Measurements from ENCODE around the gene UQCR10. TPM values are rescaled to one million over a fixed set of nuclear protein-coding genes. Genes with fewer than 3 reads are reported as not detected.

UQCR10 gene
- 185 TPM for total RNA-seq
- 100 to 1,000 TPM in 7 of 8 donors, 10 to 100 TPM in 1; 96.1 to 141 (median 126) TPM for polyA plus RNA-seq (ENCODE audit: insufficient read depth in 1 of 8, insufficient read length in 8 of 8, low replicate concordance in 1 of 8)
- long read RNA-seq, donor 1, transcript UQCR10-202 (2 exons, 584 nt): minor isoform, 10 of 111 reads
- long read RNA-seq, donor 1, transcript UQCR10-201 (2 exons, 916 nt): major isoform, 101 of 111 reads
- long read RNA-seq, donor 1, partial matches to known transcripts: 0 of 111 reads
- long read RNA-seq, donor 1, other reads (novel, unspliced or antisense): 0 of 111 reads
- long read RNA-seq, donor 2, transcript UQCR10-201 (2 exons, 916 nt): major isoform, 18 of 19 reads
- long read RNA-seq, donor 2, partial matches to known transcripts: 0 of 19 reads
- long read RNA-seq, donor 2, other reads (novel, unspliced or antisense): 0 of 19 reads
- long read RNA-seq, donor 3, transcript UQCR10-201 (2 exons, 916 nt): major isoform, 159 of 185 reads
- long read RNA-seq, donor 3, transcript UQCR10-202 (2 exons, 584 nt): minor isoform, 19 of 185 reads
- long read RNA-seq, donor 3, partial matches to known transcripts: 7 of 185 reads
- long read RNA-seq, donor 3, other reads (novel, unspliced or antisense): 0 of 185 reads
- long read RNA-seq, donor 4, transcript UQCR10-202 (2 exons, 584 nt): minor isoform, 13 of 173 reads
- long read RNA-seq, donor 4, transcript UQCR10-201 (2 exons, 916 nt): major isoform, 160 of 173 reads
- long read RNA-seq, donor 4, partial matches to known transcripts: 0 of 173 reads
- long read RNA-seq, donor 4, other reads (novel, unspliced or antisense): 0 of 173 reads
- long read RNA-seq, donor 5, transcript UQCR10-202 (2 exons, 584 nt): minor isoform, 62 of 418 reads
- long read RNA-seq, donor 5, transcript UQCR10-201 (2 exons, 916 nt): major isoform, 356 of 418 reads
- long read RNA-seq, donor 5, partial matches to known transcripts: 0 of 418 reads
- long read RNA-seq, donor 5, other reads (novel, unspliced or antisense): 0 of 418 reads
- long read RNA-seq, donor 6, transcript UQCR10-202 (2 exons, 584 nt): minor isoform, 44 of 445 reads
- long read RNA-seq, donor 6, transcript UQCR10-201 (2 exons, 916 nt): major isoform, 391 of 445 reads
- long read RNA-seq, donor 6, partial matches to known transcripts: 5 of 445 reads
- long read RNA-seq, donor 6, other reads (novel, unspliced or antisense): 5 of 445 reads
- long read RNA-seq, donor 7, transcript UQCR10-202 (2 exons, 584 nt): minor isoform, 33 of 285 reads
- long read RNA-seq, donor 7, transcript UQCR10-201 (2 exons, 916 nt): major isoform, 246 of 285 reads
- long read RNA-seq, donor 7, partial matches to known transcripts: 0 of 285 reads
- long read RNA-seq, donor 7, other reads (novel, unspliced or antisense): 6 of 285 reads
- long read RNA-seq, donor 8, transcript UQCR10-202 (2 exons, 584 nt): minor isoform, 20 of 214 reads
- long read RNA-seq, donor 8, transcript UQCR10-201 (2 exons, 916 nt): major isoform, 188 of 214 reads
- long read RNA-seq, donor 8, partial matches to known transcripts: 0 of 214 reads
- long read RNA-seq, donor 8, other reads (novel, unspliced or antisense): 6 of 214 reads
- long read RNA-seq, donor 9, transcript UQCR10-201 (2 exons, 916 nt): major isoform, 190 of 216 reads
- long read RNA-seq, donor 9, transcript UQCR10-202 (2 exons, 584 nt): minor isoform, 26 of 216 reads
- long read RNA-seq, donor 9, partial matches to known transcripts: 0 of 216 reads
- long read RNA-seq, donor 9, other reads (novel, unspliced or antisense): 0 of 216 reads
- long read RNA-seq, donor 10, transcript UQCR10-201 (2 exons, 916 nt): major isoform, 271 of 331 reads
- long read RNA-seq, donor 10, transcript UQCR10-202 (2 exons, 584 nt): minor isoform, 31 of 331 reads
- long read RNA-seq, donor 10, partial matches to known transcripts: 21 of 331 reads
- long read RNA-seq, donor 10, other reads (novel, unspliced or antisense): 8 of 331 reads
- long read RNA-seq, donor 11, transcript UQCR10-202 (2 exons, 584 nt): minor isoform, 26 of 254 reads
- long read RNA-seq, donor 11, transcript UQCR10-201 (2 exons, 916 nt): major isoform, 228 of 254 reads
- long read RNA-seq, donor 11, partial matches to known transcripts: 0 of 254 reads
- long read RNA-seq, donor 11, other reads (novel, unspliced or antisense): 0 of 254 reads

DNA sequence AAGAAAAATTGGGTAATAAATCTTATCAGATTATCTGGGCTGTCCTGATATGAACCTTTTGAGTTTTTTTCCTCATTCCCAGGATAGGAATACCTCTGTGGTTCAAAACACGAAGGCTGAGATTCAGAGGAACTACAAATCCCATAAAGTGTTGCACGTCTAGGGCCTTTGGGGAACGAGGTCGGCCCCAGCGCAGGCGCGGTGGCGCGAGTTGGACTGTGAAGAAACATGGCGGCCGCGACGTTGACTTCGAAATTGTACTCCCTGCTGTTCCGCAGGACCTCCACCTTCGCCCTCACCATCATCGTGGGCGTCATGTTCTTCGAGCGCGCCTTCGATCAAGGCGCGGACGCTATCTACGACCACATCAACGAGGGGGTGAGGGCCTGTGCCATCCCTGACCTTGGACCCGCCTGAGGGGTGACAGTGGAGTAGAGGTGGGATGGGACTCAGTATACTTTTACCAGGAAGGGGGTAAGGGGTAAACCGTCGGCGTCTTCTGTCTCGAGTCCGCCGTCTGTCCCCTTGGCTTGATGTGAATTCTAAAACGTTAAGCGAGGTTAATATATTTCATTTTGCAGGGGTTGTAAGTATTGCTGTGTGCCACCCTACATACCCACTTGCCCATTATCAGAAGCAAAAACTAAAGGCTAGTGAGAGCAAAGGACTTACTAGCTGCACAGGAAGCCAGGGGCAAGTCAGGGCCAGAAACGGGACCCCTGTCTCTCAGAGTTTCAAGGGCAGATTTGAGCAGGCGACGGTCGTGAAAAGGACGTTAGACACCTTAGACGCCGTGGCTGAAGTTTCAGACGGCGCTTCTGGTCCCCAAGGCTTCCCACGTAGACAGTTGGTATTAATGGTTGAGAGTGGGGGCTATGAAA is at the start of gene UQCR10:
Gene UQCR10 (plus strand): TSS at position 199 of the 881 bp plus-strand sequence. CDS start 30 bp downstream, at position 229.
- Histone ChIP-seq H3K27me3 (ENCODE audit: control insufficient read depth, insufficient read depth, low read length) (no peaks in the 10 kb centered on the region), H3K36me3 (ENCODE audit: control insufficient read depth, insufficient read depth, low read length) (peaks cover 19% of the 10 kb centered on the region), H3K27ac (ENCODE audit: low read length) (peak within 1 kb of the TSS; percentile 78), H3K4me3 (ENCODE audit: low read length) (peak within 1 kb of the TSS; percentile 100), H3K9me3 (replicated peaks; ENCODE audit: control insufficient read depth, low read depth, low read length) (no peaks in the 10 kb centered on the region), H3K4me1 (ENCODE audit: control insufficient read depth, insufficient read depth, low read length) (peaks cover 19% of the 10 kb centered on the region)
- under 1% methylated on average over 26 of the region's 46 CpGs for WGBS (ENCODE audit: insufficient coverage)
- peak; percentile 96 for DNase-seq

DNA sequence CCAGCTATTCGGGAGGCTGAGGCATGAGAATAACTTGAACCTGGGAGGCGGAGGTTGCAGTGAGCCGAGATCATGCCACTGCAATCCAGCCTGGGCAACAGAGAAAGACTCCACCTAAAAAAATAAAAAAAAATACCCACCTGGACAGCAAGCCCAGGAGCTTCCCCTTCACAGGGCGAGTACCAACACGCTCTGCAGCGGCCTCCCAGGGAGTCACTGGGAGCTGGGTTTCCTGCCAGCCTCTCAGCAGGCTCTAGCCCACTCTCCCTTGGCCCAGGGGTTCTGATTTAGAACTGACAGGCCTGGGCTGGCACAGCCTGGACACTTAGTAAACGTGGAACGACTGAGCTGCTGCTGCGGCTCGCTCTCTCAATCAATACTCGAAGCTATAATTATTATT is 49.4 kb upstream of the UQCR10 start:
- DNase-seq: no peak
- 77% methylated on average over 6 of the region's 11 CpGs for WGBS (ENCODE audit: insufficient coverage)
- H3K27ac ChIP-seq (ENCODE audit: low read length): no peak overlapping the region
- no peak overlapping the region for H3K4me3 ChIP-seq (ENCODE audit: low read length)
- no peaks in the 10 kb centered on the region for H3K36me3 ChIP-seq (ENCODE audit: control insufficient read depth, insufficient read depth, low read length)
- no peaks in the 10 kb centered on the region for H3K9me3 ChIP-seq (replicated peaks; ENCODE audit: control insufficient read depth, low read depth, low read length)
- H3K27me3 ChIP-seq (ENCODE audit: control insufficient read depth, insufficient read depth, low read length): peaks cover 64% of the 10 kb centered on the region
- H3K4me1 ChIP-seq (ENCODE audit: control insufficient read depth, insufficient read depth, low read length): peaks cover 10% of the 10 kb centered on the region

GRCh38 chr22:29718949-29719898 is 47.9 kb upstream of the UQCR10 start:
- WGBS (ENCODE audit: insufficient coverage): 48% methylated on average over 10 of the region's 24 CpGs

DNA sequence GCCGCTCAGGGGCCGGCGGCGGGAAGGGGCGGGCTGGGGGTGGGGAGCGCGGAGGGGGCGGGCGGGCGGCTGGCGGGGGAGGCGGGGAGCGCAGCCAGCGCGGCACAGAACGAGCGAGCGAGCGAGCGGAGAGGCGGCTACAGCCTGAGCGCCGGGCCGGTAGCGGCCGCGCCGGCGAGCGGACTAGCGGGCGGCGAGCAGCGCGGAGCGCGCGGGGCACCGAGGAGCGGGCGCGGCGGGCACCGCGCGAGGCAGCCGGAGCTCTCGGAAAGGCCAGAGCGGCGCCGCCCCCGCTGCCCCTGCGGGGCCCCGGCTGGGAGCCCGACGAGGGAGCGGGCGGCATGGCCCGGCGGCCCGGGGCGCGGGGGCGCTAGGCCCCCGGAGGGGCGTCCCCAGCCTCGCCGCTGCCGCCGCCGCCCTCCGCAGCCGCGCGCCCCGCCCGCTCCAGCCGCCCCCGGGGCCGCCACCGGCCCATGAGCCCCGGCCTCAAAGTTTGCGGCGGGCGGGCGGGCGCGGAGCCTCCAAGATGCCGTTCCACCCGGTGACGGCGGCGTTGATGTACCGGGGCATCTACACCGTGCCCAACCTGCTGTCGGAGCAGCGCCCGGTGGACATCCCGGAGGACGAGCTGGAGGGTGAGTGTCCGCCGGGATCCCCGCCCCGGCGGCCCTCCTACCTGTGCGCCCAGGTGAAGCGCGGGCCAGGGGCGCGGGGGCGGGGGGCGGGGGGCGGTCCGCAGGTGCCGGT is 47.1 kb upstream of the UQCR10 start, which contains the start of gene CABP7:
Gene CABP7 (plus strand): TSS at position 105 of the 747 bp plus-strand sequence. CDS start 422 bp downstream, at position 527.
- under 1% methylated on average over 97 of the region's 115 CpGs for WGBS (ENCODE audit: insufficient coverage)
- Histone ChIP-seq H3K36me3 (ENCODE audit: control insufficient read depth, insufficient read depth, low read length) (no peaks in the 10 kb centered on the region), H3K27me3 (ENCODE audit: control insufficient read depth, insufficient read depth, low read length) (peaks cover 65% of the 10 kb centered on the region), H3K4me3 (ENCODE audit: low read length) (no peak within 1 kb of the TSS), H3K4me1 (ENCODE audit: control insufficient read depth, insufficient read depth, low read length) (peaks cover 6% of the 10 kb centered on the region), H3K27ac (ENCODE audit: low read length) (no peak within 1 kb of the TSS), H3K9me3 (replicated peaks; ENCODE audit: control insufficient read depth, low read depth, low read length) (no peaks in the 10 kb centered on the region)
- DNase-seq: no peak

More at GRCh38 chr22:29718949-29719898, 47.9 kb upstream of the UQCR10 start:
- Histone ChIP-seq H3K4me3 (ENCODE audit: low read length) (no peak overlapping the region), H3K27me3 (ENCODE audit: control insufficient read depth, insufficient read depth, low read length) (peaks cover 67% of the 10 kb centered on the region), H3K4me1 (ENCODE audit: control insufficient read depth, insufficient read depth, low read length) (peaks cover 10% of the 10 kb centered on the region), H3K27ac (ENCODE audit: low read length) (no peak overlapping the region), H3K36me3 (ENCODE audit: control insufficient read depth, insufficient read depth, low read length) (no peaks in the 10 kb centered on the region), H3K9me3 (replicated peaks; ENCODE audit: control insufficient read depth, low read depth, low read length) (no peaks in the 10 kb centered on the region)
- DNase-seq: no peak

- H3K9me3 ChIP-seq (replicated peaks; ENCODE audit: control insufficient read depth, low read depth, low read length): no peaks in the 10 kb centered on the region
- no peak overlapping the region for H3K4me3 ChIP-seq (ENCODE audit: low read length)
- peaks cover 64% of the 10 kb centered on the region for H3K27me3 ChIP-seq (ENCODE audit: control insufficient read depth, insufficient read depth, low read length)
- H3K4me1 ChIP-seq (ENCODE audit: control insufficient read depth, insufficient read depth, low read length): no peaks in the 10 kb centered on the region
- DNase-seq: no peak
- no peaks in the 10 kb centered on the region for H3K36me3 ChIP-seq (ENCODE audit: control insufficient read depth, insufficient read depth, low read length)
- 1% methylated on average over 47 of the region's 53 CpGs for WGBS (ENCODE audit: insufficient coverage)
- no peak overlapping the region for H3K27ac ChIP-seq (ENCODE audit: low read length)
Measured at GRCh38 chr22:29720811-29721323, 46.3 kb upstream of the UQCR10 start.

DNA sequence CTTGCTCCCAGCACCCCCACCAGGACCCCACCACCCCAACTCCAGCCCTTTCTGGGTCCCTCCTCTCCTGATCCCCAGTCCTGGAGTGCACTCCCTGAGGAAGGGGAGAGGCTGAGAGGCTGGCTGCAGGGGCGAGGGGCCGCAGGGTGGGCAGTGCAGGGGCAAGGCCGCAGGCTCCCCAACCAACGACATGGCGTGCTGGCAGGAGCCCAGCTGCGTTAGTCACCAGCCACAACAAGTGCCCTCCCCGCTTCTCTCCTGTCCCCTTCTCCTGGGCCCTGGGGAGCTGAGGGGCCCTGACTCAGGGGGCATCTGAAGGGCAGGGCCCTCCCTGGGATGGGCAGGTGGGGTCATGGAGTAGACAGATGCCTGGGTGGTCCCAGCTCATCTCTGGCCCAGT is 45.0 kb upstream of the UQCR10 start:
- no peak for DNase-seq
- Histone ChIP-seq H3K9me3 (replicated peaks; ENCODE audit: control insufficient read depth, low read depth, low read length) (no peaks in the 10 kb centered on the region), H3K4me3 (ENCODE audit: low read length) (no peak overlapping the region), H3K27ac (ENCODE audit: low read length) (no peak overlapping the region), H3K27me3 (ENCODE audit: control insufficient read depth, insufficient read depth, low read length) (peaks cover 64% of the 10 kb centered on the region), H3K4me1 (ENCODE audit: control insufficient read depth, insufficient read depth, low read length) (no peaks in the 10 kb centered on the region), H3K36me3 (ENCODE audit: control insufficient read depth, insufficient read depth, low read length) (no peaks in the 10 kb centered on the region)
- no CpG with 5 or more reads among the region's 7 CpGs for WGBS (ENCODE audit: insufficient coverage)

GRCh38 chr22:29722587-29722986 is 44.6 kb upstream of the UQCR10 start:
- Histone ChIP-seq H3K27ac (ENCODE audit: low read length) (no peak overlapping the region), H3K9me3 (replicated peaks; ENCODE audit: control insufficient read depth, low read depth, low read length) (no peaks in the 10 kb centered on the region), H3K36me3 (ENCODE audit: control insufficient read depth, insufficient read depth, low read length) (no peaks in the 10 kb centered on the region), H3K27me3 (ENCODE audit: control insufficient read depth, insufficient read depth, low read length) (peaks cover 60% of the 10 kb centered on the region), H3K4me1 (ENCODE audit: control insufficient read depth, insufficient read depth, low read length) (no peaks in the 10 kb centered on the region), H3K4me3 (ENCODE audit: low read length) (no peak overlapping the region)
- DNase-seq: no peak
- WGBS (ENCODE audit: insufficient coverage): 67% methylated on average over 16 of the region's 16 CpGs

All from muscle of leg (tissue), 16 donors.